OCI-LY1 (cell line): Measurements from ENCODE around the gene FANK1.

Experiments used
- EZH2 ChIP-seq: fragments of 200-600 bp; sonication (generic), shearing (Covaris generic); IDR thresholded peaks from 2 replicates; pipeline ENCODE4 v1.8.0; 2017; ENCODE audit warnings: borderline replicate concordance, mixed run types, mild to moderate bottlenecking, antibody characterized with exemption, low read length, moderate library complexity, mixed read lengths
- TF ChIP-seq, protein P1 (sequence below): fragments of 200-600 bp; sonication (generic), shearing (Covaris generic); IDR thresholded peaks from 2 replicates; pipeline ENCODE4 v1.5.1; 2017; ENCODE audit warnings: mild to moderate bottlenecking, antibody characterized with exemption, low read length, moderate library complexity, mixed read lengths

DNA sequence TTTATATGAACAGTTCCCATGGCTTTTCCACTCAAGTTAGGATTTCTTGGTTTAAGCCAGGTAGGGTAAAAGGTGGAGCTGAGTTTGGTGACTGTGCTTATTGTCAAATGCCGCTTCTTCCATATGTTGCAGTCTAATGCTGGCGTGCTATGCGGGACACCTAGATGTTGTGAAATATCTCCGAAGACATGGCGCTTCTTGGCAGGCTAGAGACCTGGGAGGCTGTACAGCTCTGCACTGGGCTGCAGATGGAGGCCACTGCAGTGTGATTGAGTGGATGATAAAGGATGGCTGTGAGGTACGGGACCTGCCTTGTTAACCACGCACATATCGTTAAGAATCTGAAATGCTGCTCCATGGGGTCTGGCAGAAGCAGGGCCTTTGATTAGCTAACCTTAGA lies 108.4 kb downstream of the FANK1 start:
- TF ChIP-seq, protein P1, sequence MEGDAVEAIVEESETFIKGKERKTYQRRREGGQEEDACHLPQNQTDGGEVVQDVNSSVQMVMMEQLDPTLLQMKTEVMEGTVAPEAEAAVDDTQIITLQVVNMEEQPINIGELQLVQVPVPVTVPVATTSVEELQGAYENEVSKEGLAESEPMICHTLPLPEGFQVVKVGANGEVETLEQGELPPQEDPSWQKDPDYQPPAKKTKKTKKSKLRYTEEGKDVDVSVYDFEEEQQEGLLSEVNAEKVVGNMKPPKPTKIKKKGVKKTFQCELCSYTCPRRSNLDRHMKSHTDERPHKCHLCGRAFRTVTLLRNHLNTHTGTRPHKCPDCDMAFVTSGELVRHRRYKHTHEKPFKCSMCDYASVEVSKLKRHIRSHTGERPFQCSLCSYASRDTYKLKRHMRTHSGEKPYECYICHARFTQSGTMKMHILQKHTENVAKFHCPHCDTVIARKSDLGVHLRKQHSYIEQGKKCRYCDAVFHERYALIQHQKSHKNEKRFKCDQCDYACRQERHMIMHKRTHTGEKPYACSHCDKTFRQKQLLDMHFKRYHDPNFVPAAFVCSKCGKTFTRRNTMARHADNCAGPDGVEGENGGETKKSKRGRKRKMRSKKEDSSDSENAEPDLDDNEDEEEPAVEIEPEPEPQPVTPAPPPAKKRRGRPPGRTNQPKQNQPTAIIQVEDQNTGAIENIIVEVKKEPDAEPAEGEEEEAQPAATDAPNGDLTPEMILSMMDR = no peak
- TF ChIP-seq EZH2 = no peak
